ENCODE measurements around the gene NPIPB12. TPM values are rescaled to one million over a fixed set of nuclear protein-coding genes. Genes with fewer than 3 reads are reported as not detected.
A peak's percentile ranks its signal among the peaks of the same experiment; 100 is the strongest.
"Not testable (repeated sequence)": the region's sequence is repeated elsewhere in the genome, so short reads cannot be mapped to it uniquely, and the experiment has no call there.

Gene NPIPB12
- total RNA-seq = 14.1 TPM
- long read RNA-seq = 0 reads

DNA sequence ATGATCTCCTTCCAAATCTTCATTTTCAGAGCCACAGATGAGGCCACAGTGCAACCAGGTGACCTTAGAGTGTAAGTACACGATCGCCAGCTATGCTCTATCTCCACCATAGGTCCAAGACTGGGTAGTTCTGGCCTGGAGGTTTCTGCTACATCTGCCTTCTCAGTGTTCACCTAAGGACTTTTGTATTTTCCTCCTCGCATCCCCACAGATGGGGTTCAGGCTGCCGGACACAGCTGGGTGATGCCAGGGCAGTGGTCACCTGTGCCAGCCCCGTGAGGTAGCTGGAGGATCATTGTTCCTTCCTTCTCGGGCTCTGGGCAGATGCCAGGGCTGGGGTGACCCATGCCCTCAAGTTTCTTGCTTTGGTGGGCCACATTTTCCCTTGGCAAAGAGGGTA lies at the start of gene NPIPB12:
TSS of gene NPIPB12 (minus strand) at position 101 of the 400 bp plus-strand sequence.
- ATAC-seq (ENCODE audit: poor library complexity); DNase-seq; intact Hi-C loops (cut with DNase I): not testable (repeated sequence)

DNA sequence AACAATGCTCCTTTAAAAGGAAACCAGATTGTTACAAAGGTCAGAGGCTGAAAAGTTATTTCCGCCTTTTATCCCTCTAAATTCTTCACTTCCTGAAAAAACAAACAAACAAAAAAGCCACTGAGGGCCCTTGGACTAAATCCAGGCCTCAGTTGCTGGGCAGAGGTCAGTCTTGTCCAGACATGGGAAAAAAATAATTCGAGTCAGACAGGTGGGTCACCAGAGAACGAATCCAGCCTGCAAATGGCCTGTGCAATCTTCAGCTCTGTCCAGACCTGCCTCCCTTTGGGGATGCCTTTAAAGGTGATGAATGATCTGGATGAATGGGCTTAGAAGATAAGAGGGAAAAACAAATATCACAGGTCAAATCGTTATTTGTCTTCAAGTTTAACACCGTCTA lies 15.3 kb upstream of the NPIPB12 start:
- intact Hi-C loops (cut with DNase I); DNase-seq; ATAC-seq (ENCODE audit: poor library complexity): not testable (repeated sequence)

DNA sequence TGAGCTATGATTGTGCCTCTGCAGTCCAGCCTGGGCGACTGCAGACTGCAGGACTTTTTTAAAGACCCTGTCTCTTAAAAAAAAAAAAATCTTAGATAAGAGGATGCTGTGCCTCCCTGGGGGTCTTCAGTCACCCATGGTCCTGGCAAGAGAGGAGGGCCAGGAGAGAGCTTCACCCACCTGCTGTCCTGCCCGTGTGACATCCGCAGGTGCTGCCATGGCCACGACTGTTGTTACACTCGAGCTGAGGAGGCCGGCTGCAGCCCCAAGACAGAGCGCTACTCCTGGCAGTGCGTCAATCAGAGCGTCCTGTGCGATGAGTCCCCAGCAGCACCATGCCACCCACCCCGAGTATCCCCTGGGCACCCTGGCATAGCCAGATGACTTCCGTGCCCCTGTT lies 23.9 kb downstream of the NPIPB12 start:
- intact Hi-C loops (cut with DNase I); ATAC-seq (ENCODE audit: poor library complexity): not testable (repeated sequence)
- DNase-seq = peak; percentile 12

DNA sequence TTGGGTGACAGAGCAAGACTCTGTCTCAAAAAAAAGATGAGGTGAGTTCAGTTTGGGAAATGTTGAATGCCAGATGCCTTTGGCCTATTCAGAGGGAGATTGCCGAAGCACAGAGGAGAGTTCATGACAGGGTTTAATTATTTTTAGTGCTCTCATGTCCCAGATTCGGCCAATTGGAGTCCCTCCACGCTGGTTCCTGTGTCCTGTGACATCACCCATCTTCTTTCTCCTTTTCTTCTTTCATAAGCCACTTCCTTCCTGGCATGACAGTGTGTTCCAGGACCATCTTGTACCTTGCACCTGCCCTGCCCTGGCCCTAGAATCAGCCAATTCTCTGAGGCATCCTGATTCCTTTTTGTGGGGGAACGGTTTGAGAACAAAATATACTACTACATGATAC lies 34.1 kb downstream of the NPIPB12 start:
- ATAC-seq (ENCODE audit: poor library complexity); DNase-seq; intact Hi-C loops (cut with DNase I): not testable (repeated sequence)

DNA sequence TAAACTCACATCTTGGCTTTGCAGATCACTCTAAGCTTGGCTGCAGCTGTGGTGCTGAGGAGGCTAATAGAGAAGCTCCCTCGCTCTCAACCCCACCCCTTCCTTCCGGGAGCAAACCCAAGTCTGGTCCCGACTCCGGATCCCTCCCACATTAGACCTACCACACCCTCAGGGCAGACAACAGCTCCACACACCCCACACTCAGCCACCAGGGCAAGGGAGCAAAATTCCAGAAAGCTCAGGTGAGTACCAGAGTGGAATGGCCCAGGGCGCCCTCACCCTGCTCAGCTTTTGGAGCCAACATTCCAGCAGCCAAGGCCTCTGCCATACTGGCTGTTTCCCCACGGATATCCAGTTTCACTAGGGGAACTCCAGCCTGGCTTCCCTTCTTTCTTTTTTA lies 36.5 kb downstream of the NPIPB12 start:
- ATAC-seq (ENCODE audit: poor library complexity) (peak; percentile 92), DNase-seq (peak; percentile 92)
- intact Hi-C loops (cut with DNase I) = not testable (repeated sequence)

DNA sequence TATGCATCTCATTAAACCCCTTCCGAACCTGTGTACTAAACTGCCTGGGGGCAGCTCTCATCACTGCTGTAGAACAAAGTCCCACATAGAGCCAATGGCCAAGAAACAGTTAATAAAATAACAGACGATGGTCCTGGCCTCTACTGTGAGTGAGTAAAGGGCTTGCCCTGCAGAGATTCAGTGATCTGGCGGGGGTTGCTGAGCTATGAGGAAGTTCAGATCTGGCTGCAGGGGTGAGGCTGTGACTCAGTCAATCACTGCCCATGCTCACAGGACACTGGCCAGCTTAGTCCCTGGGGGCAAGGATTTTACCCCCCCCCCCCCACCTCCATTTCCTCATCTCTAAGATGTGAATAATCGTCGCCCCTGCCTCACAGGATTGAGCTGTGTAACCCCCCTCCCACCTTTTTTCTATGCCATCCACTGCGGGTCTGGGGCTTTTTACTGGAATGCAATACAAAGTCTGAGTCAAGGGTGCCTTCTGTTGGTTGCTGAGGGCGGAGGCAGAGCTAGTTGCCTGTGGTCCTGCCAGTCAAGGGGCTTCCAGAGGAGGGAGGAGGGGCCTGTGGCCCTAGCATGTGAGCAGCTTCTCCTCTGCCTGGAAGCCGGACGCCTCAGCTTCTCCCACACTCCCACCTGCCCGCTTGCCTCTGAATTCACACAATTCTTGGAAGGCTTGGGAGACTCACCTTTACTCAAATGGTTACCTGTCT lies 38.4 kb downstream of the NPIPB12 start:
- DNase-seq; intact Hi-C loops (cut with DNase I); ATAC-seq (ENCODE audit: poor library complexity): not testable (repeated sequence)

DNA sequence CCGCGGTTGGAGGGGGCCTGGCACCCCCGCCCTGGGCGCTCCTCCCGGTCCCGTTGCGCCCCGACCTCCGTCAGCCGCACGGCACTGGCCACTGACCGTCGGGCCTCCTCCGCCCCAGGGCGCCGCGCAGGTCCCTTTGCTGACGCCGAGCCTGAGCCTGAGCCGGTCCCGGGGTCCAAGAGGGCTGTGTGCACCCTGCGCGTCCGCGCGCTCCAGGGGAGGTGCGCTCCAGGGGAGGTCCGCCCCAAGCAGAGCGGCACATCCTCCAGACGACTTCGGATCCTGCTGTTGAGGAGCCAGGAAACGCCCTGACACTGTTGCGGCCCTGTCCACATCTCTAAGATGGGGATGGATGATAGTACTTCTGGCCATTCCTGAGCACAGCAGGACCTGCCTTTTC lies 39.3 kb downstream of the NPIPB12 start:
- intact Hi-C loops (cut with DNase I); DNase-seq: not testable (repeated sequence)
- ATAC-seq (ENCODE audit: poor library complexity) = peak; percentile 16

DNA sequence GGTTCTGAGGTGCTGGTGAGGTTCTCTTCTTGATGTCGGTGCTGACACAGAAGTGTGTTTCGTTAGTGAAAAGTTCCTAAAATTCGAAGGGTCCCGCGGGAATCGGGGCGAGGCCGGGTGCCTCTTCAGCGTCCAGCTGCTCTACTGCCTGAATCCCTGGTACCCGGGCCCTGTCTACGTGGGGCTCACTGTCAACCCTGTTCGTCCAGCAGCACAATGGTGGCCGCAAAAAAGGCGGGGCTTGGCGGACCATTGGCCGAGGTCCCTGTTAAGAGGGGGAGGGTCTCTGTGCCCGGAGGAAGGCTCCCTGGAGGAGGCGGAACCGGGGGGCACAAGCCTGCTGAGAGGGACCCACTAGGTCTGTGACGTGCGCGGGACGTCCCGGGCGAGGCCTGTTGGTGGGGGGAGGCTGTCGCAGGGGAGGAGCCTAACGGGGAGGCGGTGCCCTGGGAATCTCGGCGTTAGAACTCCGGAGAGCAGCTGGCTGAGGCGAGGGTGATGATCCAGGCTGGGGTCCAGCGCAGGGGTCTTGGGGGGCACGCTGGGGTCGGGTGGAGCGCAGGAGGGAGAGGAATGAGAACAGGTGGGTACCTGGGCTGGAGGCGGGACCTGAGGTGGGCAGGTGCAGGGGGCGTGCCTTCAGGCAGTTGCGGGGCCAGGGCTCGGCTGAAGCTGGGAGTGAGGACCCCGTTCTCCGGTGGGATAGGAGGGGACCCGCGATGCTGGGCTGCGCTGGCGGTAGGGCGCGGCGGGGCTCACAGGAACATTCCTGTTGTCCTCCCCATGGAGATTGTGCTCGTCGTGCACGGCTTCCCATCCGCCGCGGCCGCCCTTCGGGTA lies 40.0 kb downstream of the NPIPB12 start:
- peak; percentile 68 for ATAC-seq (ENCODE audit: poor library complexity)
- intact Hi-C loops (cut with DNase I); DNase-seq: not testable (repeated sequence)

DNA sequence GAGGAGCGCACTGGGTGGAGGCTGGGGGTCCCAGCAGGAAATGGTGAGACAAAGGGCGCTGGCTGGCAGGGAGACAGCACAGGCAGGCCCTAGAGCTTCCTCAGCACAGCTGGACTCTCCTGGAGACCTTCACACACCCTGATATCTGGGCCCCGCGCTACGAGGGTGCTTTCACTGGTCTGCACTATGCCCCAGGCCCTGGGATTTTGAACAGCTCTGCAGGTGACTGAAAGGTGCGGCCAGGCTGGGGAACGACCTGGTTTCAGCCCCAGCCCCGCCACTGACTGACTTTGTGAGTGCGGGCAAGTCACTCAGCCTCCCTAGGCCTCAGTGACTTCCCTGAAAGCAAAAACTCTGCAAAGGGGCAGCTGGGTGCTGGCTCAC lies 45.6 kb downstream of the NPIPB12 start:
- peak; percentile 3 for ATAC-seq (ENCODE audit: poor library complexity)
- DNase-seq; intact Hi-C loops (cut with DNase I): not testable (repeated sequence)

DNA sequence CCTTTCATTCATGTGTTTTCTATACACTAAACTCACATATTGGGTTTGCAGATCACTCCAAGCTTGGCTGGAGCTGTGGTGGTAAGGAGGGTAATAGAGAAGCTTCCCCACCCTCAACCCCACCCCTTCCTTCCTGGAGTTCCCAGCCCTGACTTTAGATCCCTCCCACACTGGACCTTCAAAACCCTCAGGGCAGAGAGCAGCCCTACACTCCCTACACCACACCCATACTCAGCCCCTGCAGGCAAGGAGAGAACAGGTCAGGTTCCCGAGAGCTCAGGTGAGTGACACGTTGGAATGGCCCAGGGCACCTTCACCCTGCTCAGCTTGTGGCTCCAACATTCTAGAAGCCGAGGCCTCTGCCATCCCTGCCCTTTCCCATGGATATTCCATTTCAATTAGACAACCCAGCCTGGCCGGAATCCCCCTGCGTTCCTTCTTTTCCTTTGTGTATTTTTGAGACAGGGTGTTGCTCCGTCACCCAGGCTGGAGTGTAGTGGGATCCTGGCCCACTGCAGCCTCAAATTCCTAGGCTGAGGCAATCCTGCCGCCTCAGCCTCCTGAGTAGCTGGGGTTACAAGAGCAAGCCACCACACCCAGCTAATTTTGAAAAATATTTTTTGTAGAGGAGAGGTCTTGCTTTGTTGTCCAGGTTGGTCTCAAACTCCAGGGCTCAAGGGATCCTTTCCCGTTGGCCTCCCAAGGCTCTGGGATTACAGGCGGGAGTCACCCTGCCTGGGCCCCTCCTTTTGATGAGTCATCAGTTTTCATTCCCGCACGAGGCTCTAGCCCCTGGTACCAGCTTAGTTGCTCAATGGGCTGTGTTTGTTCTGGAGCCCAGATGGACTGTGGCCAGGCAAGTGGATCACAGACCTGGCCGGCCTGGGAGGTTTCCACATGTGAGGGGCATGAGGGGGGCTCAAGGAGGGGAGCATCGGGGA lies 46.2 kb downstream of the NPIPB12 start, which contains the start of gene SULT1A4:
TSS of gene SULT1A4 (plus strand) at position 208 of the 941 bp plus-strand sequence. CDS start 1,473 bp downstream, outside the sequence.
- ATAC-seq (ENCODE audit: poor library complexity) = peak; percentile 42
- DNase-seq; intact Hi-C loops (cut with DNase I): not testable (repeated sequence)

DNA sequence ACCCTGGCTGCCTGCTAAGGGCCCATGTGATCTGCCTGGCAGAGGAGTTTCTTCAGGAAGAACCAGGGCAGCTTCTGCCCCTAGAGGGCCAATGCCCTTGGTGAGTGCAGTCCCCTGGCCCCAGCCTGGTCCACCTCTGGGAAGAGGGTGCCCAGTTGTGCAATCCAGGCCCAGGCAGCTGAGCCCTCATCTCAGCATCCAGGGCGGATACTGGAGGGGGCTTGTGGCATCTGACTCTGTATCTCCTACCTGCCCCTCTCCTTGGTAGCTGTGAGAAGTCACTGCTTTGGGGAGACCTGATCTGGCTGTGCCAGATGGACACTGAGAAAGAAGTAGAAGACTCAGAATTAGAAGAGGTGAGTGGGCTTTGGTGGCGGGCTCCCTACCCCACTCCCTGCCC lies 48.5 kb downstream of the NPIPB12 start:
- intact Hi-C loops (cut with DNase I); ATAC-seq (ENCODE audit: poor library complexity): not testable (repeated sequence)
- DNase-seq = peak; percentile 20

DNA sequence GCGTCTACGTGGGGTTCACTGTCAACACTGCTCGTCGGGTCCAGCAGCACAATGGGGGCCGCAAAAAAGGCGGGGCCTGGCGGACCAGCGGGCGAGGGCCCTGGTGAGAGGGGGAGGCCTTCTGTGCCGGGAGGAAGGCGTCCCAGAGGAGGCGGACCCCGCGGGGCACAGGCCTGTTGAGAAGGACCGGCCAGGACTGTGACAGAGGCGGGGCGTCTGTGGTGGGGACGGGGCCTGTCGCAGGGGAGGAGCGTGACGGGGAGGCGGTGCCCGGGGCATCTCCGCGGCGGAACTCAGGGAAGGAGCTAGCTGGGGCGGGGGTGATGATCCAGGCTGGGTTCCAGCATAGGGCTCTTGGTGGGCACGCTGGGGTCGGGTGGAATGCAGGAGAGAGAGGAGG lies 51.4 kb downstream of the NPIPB12 start:
- DNase-seq; intact Hi-C loops (cut with DNase I): not testable (repeated sequence)
- ATAC-seq (ENCODE audit: poor library complexity) = peak; percentile 83

DNA sequence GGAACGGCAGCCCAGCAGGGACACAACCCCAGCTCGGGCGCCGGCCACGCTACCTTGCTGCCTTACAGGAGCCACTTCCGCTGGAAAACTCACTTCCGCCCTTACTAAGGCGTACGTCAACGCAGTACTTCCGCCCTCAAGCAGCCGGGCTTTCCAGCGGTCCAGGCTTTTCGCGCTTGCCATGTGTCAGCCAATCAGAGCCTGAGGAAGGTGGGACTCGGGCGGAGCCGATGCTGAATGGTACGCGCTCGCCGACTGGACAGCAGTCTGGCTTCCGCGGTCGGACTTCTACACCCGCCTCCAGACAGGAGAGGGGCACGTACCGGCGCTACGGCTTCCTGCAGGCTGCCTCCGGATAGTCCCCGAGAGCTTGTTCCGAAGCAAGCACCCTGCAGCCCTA lies 51.9 kb downstream of the NPIPB12 start, which contains the start of the genes BOLA2 and SLX1B:
TSS of gene BOLA2 (minus strand) at position 83 of the 400 bp plus-strand sequence. CDS start 98 bp downstream, outside the sequence.
TSS of gene SLX1B (plus strand) at position 265 of the 400 bp plus-strand sequence.
- DNase-seq; intact Hi-C loops (cut with DNase I): not testable (repeated sequence)
- peak; percentile 96 for ATAC-seq (ENCODE audit: poor library complexity)

DNA sequence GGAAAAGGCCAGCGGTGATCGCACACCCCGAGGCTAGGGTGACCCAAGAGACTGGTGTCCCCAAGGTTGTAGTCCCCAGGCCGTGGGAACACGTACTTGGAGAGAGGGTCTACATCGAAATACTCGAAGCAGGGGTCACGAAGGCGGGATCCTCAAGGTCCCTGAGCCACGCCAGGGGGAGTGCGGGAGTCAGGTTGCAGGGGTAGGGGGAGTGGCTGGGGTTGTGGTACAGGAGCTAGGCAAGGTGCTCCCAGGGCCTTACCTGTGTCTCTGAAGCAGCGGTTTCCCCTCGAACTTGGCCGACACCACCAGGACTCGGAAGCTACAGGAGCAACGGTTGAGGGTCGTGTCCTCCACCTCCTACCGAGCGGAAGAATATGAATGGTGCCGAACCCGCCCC lies 52.5 kb downstream of the NPIPB12 start:
- ATAC-seq (ENCODE audit: poor library complexity) = peak; percentile 25
- not testable (repeated sequence) for DNase-seq

More for the DNA sequence above, 52.5 kb downstream of the NPIPB12 start:
- intact Hi-C loops (cut with DNase I) = not testable (repeated sequence)

Measured in Right ventricle myocardium superior (tissue), 1 donor.